Coronary artery (tissue), 2 donors: ENCODE results near the gene VENTX.
"Not testable (repeated sequence)": the region's sequence is repeated elsewhere in the genome, so short reads cannot be mapped to it uniquely, and the experiment has no call there.

Experiments
- DNase-seq: peaks from one replicate; pipeline ENCODE4 v3.0.0-alpha.2; 2017; ENCODE audit warnings: low spot score
- H3K27ac ChIP-seq, 2 donors: fragments of 200-600 bp; sonication (generic); one replicate each; pipeline ENCODE4 v1.5.1; 2016 to 2019
- H3K4me3 ChIP-seq: fragments of 200-600 bp; sonication (generic); 2 replicates; pipeline ENCODE4 v1.5.1; 2016; ENCODE audit warnings: mild to moderate bottlenecking, moderate library complexity
- CTCF ChIP-seq: fragments of 200-600 bp; sonication (generic); IDR thresholded peaks from one replicate; pipeline ENCODE4 v1.5.1; 2019; ENCODE audit warnings: antibody characterized with exemption

VENTX gene

DNA sequence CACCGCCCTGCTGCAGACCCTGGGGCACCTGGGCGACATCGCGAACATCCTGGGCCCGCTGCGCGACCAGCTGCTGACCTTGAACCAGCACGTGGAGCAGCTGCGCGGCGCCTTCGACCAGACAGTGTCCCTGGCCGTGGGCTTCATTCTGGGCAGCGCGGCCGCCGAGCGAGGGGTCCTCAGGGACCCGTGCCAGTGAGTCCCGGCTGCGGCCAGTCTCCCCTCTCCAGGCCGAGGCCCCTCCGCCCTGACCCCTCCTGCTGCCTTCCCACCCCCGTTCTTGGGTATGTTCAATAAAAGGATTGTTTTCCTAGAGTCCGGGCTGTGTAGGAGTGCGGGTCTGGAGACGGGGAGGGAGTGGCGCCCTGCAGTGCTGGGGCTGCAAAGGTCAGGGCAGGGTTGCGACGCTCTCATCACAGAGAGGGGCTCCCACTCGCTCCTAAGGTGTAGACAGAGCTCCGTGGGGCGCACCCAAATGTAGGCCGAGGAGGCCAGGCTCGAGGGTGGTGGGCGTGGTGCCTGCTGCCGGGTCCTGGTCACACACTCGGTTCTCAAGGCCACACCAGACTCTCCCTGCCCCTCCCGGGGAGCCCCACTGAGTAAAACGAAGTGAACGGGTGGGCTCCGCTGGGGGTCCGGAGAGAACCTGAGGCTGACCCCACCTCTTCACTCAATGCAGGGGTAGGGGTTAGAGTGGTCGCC, 6.3 kb upstream of the VENTX start:
- DNase-seq, result no peak
- Histone ChIP-seq H3K27ac (no peak overlapping the region), H3K4me3 (peak overlapping the region; percentile 60)
- TF ChIP-seq CTCF, result no peak

DNA sequence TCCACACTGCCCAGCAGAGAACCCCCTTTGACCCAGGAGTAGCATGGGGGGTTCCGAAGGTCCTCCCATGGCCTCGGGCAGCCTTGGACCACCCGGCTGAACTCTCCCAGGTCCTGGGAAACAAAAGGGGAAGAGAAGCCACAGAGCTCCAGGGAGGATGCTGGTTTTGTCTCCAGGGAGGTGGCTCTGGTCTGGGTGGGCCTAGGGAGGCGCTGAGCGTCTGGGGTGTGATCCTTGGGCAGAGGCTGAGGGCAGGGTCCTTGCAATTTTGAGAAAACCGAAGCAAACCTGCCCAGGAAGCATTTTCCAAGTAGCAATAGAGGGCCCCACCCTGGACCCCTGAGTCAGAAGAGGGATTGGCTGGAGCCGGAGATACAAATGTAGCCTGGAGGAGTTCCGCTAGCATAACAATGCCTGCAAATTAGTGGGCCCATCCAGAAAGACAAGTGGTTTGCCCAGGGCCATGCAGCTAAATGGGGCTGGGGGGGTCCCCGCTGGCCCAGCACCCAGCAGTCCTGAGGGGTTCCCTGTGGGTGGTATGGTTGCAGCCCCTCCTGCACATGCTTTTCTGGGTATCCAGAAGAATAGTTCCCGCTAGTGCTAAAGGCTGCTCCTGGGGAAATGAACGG, 5.6 kb upstream of the VENTX start:
- Histone ChIP-seq H3K4me3 (no peak overlapping the region), H3K27ac (no peak overlapping the region)
- no peak for TF ChIP-seq CTCF
- DNase-seq, result no peak

GRCh38 chr10:133234796-133235195, 2.9 kb upstream of the VENTX start:
- DNase-seq, H3K27ac ChIP-seq: not testable (repeated sequence)
- H3K4me3 ChIP-seq, result peak overlapping the region; percentile 59

DNA sequence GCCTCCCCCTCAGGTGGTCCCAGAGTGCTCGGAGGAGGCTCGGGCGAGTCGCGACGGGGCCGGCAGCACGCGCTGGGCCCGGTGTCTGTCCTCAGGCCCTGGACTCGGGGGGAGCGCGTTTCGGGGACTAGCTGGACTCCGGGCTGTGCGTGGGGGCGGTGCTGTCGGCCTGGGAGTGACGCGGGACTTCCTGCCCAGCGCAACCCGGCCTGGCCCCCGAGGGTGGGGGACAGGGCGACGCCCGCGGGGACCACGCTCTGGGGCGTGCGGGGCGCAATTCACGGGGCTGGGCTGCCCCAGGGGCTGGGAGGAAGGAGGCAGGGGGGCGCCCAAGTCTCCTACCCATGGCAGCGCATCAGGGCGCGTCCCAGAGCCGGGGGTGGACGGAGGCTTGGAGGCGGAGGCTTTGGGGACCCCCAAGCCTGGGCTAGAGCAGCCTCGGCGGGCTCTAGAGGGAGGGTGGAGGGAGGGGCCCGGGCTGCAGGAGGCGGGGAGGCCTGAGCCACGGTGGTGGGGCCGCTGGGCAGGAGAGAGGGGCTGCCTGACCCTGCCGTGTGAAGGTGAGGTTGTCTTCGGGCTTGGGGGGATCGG, 2.3 kb upstream of the VENTX start:
- no peak for DNase-seq
- TF ChIP-seq CTCF, result no peak
- H3K27ac ChIP-seq, result peak overlapping the region in 1 of 2 donors; percentile 71
- H3K4me3 ChIP-seq, result peak overlapping the region; percentile 59

- H3K27ac ChIP-seq, result peak overlapping the region in 1 of 2 donors; percentile 59
- no peak for TF ChIP-seq CTCF
- DNase-seq, result no peak
- H3K4me3 ChIP-seq, result peak overlapping the region; percentile 65
Observed at GRCh38 chr10:133235932-133236331, 1.7 kb upstream of the VENTX start.

GRCh38 chr10:133236401-133237240, 1.0 kb upstream of the VENTX start:
- no peak for DNase-seq
- no peak for TF ChIP-seq CTCF
- H3K27ac ChIP-seq, result peak overlapping the region in 1 of 2 donors; percentile 59
- H3K4me3 ChIP-seq, result peak overlapping the region; percentile 65

GRCh38 chr10:133237241-133237587, 441 bp upstream of the VENTX start:
- Histone ChIP-seq H3K27ac (no peak overlapping the region), H3K4me3 (peak overlapping the region; percentile 65)
- no peak for TF ChIP-seq CTCF
- no peak for DNase-seq
